Measurements from ENCODE around the gene DYDC2.
"Not testable (repeated sequence)": the region's sequence is repeated elsewhere in the genome, so short reads cannot be mapped to it uniquely, and the experiment has no call there.

Gene DYDC2

DNA sequence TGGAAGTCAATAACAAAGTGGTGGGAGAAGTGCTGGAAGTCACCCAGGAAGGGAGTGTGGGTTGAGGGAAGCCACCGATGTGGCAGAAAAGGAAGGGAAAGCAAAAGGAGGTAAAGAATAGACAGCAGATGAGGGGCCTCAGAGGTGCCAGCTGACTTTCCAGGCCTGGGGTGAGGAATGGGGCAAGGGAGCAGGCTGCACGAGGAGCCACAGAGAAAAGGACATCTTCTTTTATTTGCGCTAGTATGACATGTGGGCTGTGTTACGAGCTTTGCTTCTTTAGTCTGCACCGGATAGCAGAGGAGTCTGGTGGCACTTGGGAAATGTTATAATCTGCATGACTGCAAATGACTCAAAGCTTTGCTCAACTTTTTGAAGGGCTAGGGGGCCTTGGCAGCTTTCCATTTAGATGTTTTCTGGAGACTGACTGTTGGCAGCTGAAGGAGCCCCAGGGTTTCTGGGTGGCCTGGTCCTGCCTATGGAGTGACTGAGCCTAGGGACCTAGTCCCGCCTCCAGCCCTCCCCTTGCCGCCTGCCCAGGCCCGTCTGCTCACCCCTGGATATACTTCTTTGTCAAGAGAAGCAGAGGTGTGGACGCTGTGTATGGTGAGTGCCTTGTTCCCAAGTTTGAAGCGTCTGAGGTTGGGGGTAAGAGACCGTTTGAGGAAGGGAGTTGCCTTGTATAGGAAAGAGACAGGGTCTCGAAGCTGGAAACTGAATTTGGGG, 56.9 kb downstream of the DYDC2 start:
- DNase-seq (ENCODE audit: low read depth in 2 of 2): no peak

DNA sequence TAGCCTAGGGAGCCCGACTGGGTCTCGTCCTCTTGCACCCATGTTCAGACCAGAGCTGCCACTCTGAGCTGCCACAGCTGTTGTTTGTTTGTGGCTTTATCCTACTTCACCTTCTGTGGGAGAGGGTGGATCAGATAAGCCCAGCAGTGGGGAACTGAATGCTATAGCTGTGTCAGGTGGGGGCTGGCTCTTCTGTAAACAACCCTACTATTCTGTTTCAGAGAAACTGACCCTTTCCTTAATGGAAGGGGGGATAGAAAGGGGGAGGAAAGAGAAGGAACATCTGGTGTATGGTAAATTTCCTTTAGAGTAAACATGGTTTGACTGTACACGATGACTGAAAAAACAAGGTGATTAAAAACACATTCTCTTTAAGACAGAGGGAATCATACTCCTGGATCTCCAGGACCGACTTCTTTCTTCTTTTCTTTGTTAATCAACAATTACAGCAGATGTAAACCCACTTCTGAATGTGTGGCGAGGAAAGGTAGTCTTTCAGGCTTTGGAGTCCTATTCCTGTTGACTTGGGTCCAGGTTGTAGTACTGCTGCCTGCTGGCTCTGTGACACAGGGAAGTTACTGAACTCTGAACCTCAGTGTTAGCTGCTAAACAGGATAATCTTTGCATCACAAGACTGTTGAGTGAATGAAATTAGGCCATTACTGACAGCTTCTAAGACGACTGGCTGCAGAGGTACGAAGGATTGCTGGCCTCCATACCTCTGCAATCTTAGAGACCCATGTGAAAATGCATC, 57.7 kb downstream of the DYDC2 start:
- no peak for DNase-seq (ENCODE audit: low read depth in 2 of 2)

DNA sequence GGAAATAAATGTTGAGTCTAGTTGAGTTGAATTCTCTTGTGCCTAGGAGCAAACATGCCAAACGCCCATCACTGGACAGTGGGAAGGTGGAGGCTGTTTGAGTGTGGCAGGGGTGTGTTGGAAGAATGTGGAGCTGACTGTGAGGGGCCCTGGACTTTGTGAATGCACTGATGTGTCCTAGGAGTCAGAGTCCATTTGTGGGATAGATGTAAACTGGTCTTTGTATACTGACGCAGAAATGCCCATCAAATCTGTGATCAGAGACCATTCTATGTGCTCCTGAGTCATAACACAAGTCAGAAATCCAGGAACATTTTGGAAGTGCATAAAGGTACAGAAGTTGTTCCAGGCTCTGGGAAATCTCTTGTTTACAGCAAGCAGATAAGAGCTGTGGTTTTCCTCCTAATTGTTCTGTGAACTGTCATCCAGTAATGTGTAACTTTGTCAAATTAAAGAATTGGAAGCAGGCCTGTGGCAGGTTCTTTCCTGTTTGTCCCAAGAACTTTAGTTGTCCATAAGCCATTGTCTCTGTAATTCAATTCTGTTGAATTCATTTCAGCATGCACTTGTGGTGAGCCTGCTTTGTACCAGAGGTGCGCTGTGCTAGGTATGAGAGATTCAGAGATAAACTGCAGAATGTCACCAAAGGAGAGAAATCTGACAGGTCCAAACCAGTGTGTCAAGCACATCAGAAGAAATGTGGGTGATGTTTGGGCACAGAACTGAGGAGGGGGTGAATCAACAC, 59.3 kb downstream of the DYDC2 start:
- no peak for DNase-seq (ENCODE audit: low read depth in 2 of 2)

DNA sequence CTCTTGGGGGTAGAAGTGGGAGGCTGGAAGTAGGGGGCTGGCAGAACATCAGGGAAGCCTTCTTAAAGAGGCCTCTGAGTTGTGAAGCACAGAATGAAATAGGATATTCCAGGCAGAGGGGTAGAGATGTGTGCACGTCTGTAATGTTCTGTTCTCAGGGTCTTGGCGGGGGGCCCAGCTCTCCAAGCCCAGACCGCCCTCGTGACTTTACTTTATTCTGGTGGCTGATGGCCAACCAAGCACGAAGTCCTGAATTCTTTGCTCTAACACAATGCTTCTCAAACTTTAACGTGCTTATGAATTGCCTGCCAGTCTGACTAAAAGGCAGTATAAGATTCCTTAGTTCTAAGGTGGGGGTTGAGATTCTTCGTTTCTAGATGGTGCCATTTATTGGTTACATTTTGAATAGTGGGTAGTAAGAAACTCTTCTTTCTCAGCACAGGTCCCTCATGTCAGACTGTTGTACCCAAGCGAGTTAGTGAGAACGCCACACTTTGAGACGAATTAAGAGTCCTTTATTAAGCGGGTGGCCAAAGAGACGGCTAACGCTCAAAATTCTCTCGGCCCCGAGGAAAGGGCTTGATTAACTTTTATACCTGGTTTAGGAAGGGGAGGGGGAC, 60.0 kb downstream of the DYDC2 start:
- DNase-seq (ENCODE audit: low read depth in 2 of 2): no peak

DNA sequence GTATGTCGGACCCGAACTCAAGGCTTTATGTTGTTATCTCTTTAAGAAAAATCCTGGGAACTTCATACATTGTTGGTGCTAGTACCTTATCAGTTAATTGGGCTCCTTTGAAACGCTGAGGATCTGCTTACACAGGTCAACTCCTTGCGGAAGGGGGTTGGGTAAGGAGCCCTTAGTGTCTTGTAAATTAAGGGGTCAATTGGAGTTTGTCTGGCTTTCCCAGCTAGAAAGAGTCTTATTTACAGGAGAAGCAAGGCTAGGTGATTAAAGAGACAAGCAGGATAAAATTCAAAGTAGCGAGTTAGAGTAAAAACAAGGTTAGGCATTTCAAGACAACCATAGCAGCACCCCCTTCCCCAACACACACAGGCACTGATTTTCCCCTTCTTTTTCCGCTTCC, 60.7 kb downstream of the DYDC2 start:
- DNase-seq (ENCODE audit: low read depth in 2 of 2): not testable (repeated sequence)

Data from stimulated activated CD8-positive, alpha-beta memory T cell treated with anti-CD3 and anti-CD28 coated beads, Interleukin-2, amount 100 ng/mL, for 48 hours (primary cell).